ENCODE data around the gene HDAC4. TPM values are rescaled to one million over a fixed set of nuclear protein-coding genes. Genes with fewer than 3 reads are reported as not detected.

The HDAC4 gene
- total and polyA plus RNA-seq, 2 of the 4 experiments (the other 2 are of a cell fraction): 4.1 to 7.2 TPM

GRCh38 chr2:239257511-239257937 lies 143.3 kb downstream of the HDAC4 start:
- H4K5ac ChIP-seq (ENCODE audit: low read depth, low read length): peak overlapping the region; percentile 37; the same call in 1 of the 2 replicates
- H3K4me2 ChIP-seq (ENCODE audit: low read depth, low read length): peak overlapping the region; percentile 72
- peak overlapping the region; percentile 82 for H2BK5ac ChIP-seq (ENCODE audit: low read depth, low read length, poor library complexity, severe bottlenecking)
- ATAC-seq (ENCODE audit: low read depth): peak; percentile 90
- no peaks in the 10 kb centered on the region; the same call in 1 of the 2 replicates for H4K20me1 ChIP-seq (ENCODE audit: insufficient read depth, low read length)
- peaks cover 14% of the 10 kb centered on the region for H3K9me1 ChIP-seq (ENCODE audit: insufficient read depth, low read length)
- intact Hi-C loops (cut with micrococcal nuclease) (loop anchor here (2.0 kb wide), 1 partner anchor 71 kb away; no protein-coding TSS in a partner anchor), dilution Hi-C loops (cut with HindIII; ENCODE audit: low sequenced_read_pairs, unreplicated experiment) (no loop called here), in situ Hi-C loops (cut with MboI; ENCODE audit: low sequenced_read_pairs) (no loop called here)
- H3K9ac ChIP-seq (ENCODE audit: low read depth, low read length): no peak overlapping the region
- peak overlapping the region; percentile 89 for H2BK20ac ChIP-seq (ENCODE audit: low read depth, low read length)
- no TSS peak for BruUV-seq (replicated peaks)
- H3K4me3 ChIP-seq (ENCODE audit: insufficient read depth, low read depth, low read length): no peak overlapping the region
- H3K14ac ChIP-seq (replicated peaks; ENCODE audit: low read depth, low read length): peak overlapping the region; percentile 53; the same call in 1 of the 2 replicates
- H3K9me3 ChIP-seq (ENCODE audit: control insufficient read depth, insufficient read depth, low read length): no peaks in the 10 kb centered on the region; the same call in 1 of the 2 replicates
- H3K36me3 ChIP-seq (ENCODE audit: control insufficient read depth, insufficient read depth, low read length): no peaks in the 10 kb centered on the region
- no peaks in the 10 kb centered on the region for H3K27me3 ChIP-seq (ENCODE audit: control insufficient read depth, insufficient read depth, low read length)
- peak overlapping the region; percentile 72 for H3K27ac ChIP-seq (ENCODE audit: insufficient read depth, low read length)
- H3K18ac ChIP-seq (ENCODE audit: low read depth, low read length): peak overlapping the region; percentile 48; the same call in 1 of the 2 replicates
- TF ChIP-seq BHLHE40 (IDR thresholded peaks at IDR 0.05; ENCODE audit: low read depth, low read length) (peak; percentile 77; the same call in 1 of the 2 replicates), FOS (IDR thresholded peaks at IDR 0.05; ENCODE audit: low read depth, low read length) (peak; percentile 100), MAFK (IDR thresholded peaks at IDR 0.05; ENCODE audit: low read depth, low read length) (peak; percentile 28; the same call in 1 of the 2 replicates), RCOR1 (IDR thresholded peaks at IDR 0.05; ENCODE audit: insufficient replicate concordance, low read length) (no peak), SMC3 (IDR thresholded peaks at IDR 0.05; ENCODE audit: low read depth, low read length) (0 out of 2 replicates have a peak, but pooled peaks have one; percentile 7), RAD21 (IDR thresholded peaks at IDR 0.05; ENCODE audit: low read length) (0 out of 2 replicates have a peak, but pooled peaks have one; percentile 25), CEBPB (IDR thresholded peaks at IDR 0.05; ENCODE audit: low read depth, low read length) (peak; percentile 74), MAZ (IDR thresholded peaks at IDR 0.05; ENCODE audit: borderline replicate concordance, low read depth, low read length) (peak; percentile 80; the same call in 1 of the 2 replicates), NFE2L2 (IDR thresholded peaks at IDR 0.05; ENCODE audit: low read depth, low read length) (peak; percentile 62; the same call in 1 of the 2 replicates)
- TF ChIP-seq, protein P1, sequence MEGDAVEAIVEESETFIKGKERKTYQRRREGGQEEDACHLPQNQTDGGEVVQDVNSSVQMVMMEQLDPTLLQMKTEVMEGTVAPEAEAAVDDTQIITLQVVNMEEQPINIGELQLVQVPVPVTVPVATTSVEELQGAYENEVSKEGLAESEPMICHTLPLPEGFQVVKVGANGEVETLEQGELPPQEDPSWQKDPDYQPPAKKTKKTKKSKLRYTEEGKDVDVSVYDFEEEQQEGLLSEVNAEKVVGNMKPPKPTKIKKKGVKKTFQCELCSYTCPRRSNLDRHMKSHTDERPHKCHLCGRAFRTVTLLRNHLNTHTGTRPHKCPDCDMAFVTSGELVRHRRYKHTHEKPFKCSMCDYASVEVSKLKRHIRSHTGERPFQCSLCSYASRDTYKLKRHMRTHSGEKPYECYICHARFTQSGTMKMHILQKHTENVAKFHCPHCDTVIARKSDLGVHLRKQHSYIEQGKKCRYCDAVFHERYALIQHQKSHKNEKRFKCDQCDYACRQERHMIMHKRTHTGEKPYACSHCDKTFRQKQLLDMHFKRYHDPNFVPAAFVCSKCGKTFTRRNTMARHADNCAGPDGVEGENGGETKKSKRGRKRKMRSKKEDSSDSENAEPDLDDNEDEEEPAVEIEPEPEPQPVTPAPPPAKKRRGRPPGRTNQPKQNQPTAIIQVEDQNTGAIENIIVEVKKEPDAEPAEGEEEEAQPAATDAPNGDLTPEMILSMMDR (conservative IDR thresholded peaks at IDR 0.05; ENCODE audit: low read depth, low read length): no peak
- H3K4me1 ChIP-seq (ENCODE audit: control insufficient read depth, insufficient read depth, low read length): peaks cover 12% of the 10 kb centered on the region
- H4K91ac ChIP-seq (ENCODE audit: insufficient read depth, low read depth, low read length): peak overlapping the region; percentile 17
- POLR2A ChIA-PET (ENCODE audit: unreplicated experiment): no interaction called here
- peak overlapping the region; percentile 78 for H2BK120ac ChIP-seq (ENCODE audit: low read depth, low read length)
- H2AFZ ChIP-seq (replicated peaks; ENCODE audit: low read length, poor library complexity): peak overlapping the region; percentile 62
- H2BK15ac ChIP-seq (ENCODE audit: low read depth, low read length): no peak overlapping the region; the same call in 2 of the 3 replicates
- peaks cover 34 to 77% of the 10 kb centered on the region in 2 experiments for H3K79me1 ChIP-seq (ENCODE audit: low read depth in 1 of 2, low read length in 2 of 2)
- H4K8ac ChIP-seq (ENCODE audit: low read depth in 2 of 2, low read length in 2 of 2): no peak overlapping the region; a peak in 1 of 4 replicates
- peak overlapping the region; percentile 87 for H3K4ac ChIP-seq (ENCODE audit: low read depth, low read length)
- H3K23ac ChIP-seq (ENCODE audit: low read depth, low read length): peak overlapping the region; percentile 67; the same call in 1 of the 2 replicates
- H3K56ac ChIP-seq (ENCODE audit: extremely low read depth, insufficient read depth, low read length): no peak overlapping the region
- peak; percentile 96 for DNase-seq
- CTCF ChIA-PET: no interaction called here
- peak overlapping the region; percentile 66; the same call in 1 of the 2 replicates for H2AK5ac ChIP-seq (ENCODE audit: low read depth, low read length)
- H2AK9ac ChIP-seq (replicated peaks; ENCODE audit: low read depth, low read length, poor library complexity): peak overlapping the region; percentile 67

Data from IMR-90 (cell line).